WTC11 (cell line): ENCODE data around the gene NEB.

ENCODE experiments used
- FOXP1 ChIP-seq: sonication (generic); formaldehyde crosslinking; IDR thresholded peaks from 2 replicates; pipeline ENCODE4 v1.8.0; 2022; ENCODE audit warnings: missing genetic modification reagents, mild to moderate bottlenecking, moderate library complexity, borderline replicate concordance
- NFE2L1 ChIP-seq: sonication (generic); formaldehyde crosslinking; IDR thresholded peaks from 2 replicates; pipeline ENCODE4 v1.8.1; 2023; ENCODE audit warnings: missing genetic modification reagents
- SP1 ChIP-seq: sonication (generic); formaldehyde crosslinking; conservative IDR thresholded peaks from 2 replicates; pipeline ENCODE4 v1.8.1; 2022; ENCODE audit warnings: missing genetic modification reagents
- TF ChIP-seq, protein P1 (sequence below): fragments of 200-600 bp; IDR thresholded peaks from 2 replicates; pipeline ENCODE4 v1.8.0; 2022; ENCODE audit warnings: antibody characterized with exemption
- TF ChIP-seq, protein P2 (sequence below): sonication (generic); formaldehyde crosslinking; IDR thresholded peaks from 2 replicates; pipeline ENCODE4 v1.8.0; 2022; ENCODE audit warnings: mild to moderate bottlenecking, missing genetic modification reagents
- TF ChIP-seq, protein P3 (sequence below): sonication (generic); formaldehyde crosslinking; IDR thresholded peaks from 2 replicates; pipeline ENCODE4 v1.8.0; 2022; ENCODE audit warnings: missing genetic modification reagents

DNA sequence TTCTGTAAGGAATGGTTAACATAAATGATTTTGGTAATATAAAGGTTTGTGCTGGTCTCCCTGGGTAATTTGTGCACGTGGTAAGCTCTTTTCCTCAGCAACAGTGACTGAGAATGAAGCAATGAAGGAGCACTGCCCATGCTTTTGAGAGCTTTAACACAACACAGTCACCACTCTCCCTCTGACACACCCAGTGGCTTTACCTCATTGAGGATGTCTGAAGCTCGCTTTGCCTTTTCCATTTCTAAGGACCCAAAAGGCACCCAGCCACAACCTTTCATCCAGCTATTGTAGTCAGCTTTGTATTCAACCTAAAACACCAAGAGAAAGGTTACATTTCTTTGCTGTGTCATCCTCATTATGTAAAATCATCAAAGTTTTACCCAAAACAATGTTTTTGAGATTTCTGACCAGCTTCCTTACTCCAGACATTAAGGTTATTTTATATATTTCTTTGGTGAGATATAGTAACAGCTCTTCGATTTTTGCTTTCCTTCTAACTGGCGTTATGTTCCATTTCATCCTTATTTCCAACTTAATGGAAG lies 51.7 kb downstream of the NEB start:
- TF ChIP-seq, protein P1, sequence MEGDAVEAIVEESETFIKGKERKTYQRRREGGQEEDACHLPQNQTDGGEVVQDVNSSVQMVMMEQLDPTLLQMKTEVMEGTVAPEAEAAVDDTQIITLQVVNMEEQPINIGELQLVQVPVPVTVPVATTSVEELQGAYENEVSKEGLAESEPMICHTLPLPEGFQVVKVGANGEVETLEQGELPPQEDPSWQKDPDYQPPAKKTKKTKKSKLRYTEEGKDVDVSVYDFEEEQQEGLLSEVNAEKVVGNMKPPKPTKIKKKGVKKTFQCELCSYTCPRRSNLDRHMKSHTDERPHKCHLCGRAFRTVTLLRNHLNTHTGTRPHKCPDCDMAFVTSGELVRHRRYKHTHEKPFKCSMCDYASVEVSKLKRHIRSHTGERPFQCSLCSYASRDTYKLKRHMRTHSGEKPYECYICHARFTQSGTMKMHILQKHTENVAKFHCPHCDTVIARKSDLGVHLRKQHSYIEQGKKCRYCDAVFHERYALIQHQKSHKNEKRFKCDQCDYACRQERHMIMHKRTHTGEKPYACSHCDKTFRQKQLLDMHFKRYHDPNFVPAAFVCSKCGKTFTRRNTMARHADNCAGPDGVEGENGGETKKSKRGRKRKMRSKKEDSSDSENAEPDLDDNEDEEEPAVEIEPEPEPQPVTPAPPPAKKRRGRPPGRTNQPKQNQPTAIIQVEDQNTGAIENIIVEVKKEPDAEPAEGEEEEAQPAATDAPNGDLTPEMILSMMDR = no peak
- TF ChIP-seq NFE2L1 (CRISPR knock-in tag) = no peak
- TF ChIP-seq, protein P2, sequence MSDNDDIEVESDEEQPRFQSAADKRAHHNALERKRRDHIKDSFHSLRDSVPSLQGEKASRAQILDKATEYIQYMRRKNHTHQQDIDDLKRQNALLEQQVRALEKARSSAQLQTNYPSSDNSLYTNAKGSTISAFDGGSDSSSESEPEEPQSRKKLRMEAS (CRISPR knock-in tag) = no peak
- TF ChIP-seq, protein P3, sequence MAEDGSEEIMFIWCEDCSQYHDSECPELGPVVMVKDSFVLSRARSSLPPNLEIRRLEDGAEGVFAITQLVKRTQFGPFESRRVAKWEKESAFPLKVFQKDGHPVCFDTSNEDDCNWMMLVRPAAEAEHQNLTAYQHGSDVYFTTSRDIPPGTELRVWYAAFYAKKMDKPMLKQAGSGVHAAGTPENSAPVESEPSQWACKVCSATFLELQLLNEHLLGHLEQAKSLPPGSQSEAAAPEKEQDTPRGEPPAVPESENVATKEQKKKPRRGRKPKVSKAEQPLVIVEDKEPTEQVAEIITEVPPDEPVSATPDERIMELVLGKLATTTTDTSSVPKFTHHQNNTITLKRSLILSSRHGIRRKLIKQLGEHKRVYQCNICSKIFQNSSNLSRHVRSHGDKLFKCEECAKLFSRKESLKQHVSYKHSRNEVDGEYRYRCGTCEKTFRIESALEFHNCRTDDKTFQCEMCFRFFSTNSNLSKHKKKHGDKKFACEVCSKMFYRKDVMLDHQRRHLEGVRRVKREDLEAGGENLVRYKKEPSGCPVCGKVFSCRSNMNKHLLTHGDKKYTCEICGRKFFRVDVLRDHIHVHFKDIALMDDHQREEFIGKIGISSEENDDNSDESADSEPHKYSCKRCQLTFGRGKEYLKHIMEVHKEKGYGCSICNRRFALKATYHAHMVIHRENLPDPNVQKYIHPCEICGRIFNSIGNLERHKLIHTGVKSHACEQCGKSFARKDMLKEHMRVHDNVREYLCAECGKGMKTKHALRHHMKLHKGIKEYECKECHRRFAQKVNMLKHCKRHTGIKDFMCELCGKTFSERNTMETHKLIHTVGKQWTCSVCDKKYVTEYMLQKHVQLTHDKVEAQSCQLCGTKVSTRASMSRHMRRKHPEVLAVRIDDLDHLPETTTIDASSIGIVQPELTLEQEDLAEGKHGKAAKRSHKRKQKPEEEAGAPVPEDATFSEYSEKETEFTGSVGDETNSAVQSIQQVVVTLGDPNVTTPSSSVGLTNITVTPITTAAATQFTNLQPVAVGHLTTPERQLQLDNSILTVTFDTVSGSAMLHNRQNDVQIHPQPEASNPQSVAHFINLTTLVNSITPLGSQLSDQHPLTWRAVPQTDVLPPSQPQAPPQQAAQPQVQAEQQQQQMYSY (CRISPR knock-in tag) = no peak
- TF ChIP-seq SP1 (CRISPR knock-in tag) = no peak
- no peak for TF ChIP-seq FOXP1 (CRISPR knock-in tag)
